Suprapubic skin (tissue), 4 donors: ENCODE measurements around the gene GRPEL1. TPM values are rescaled to one million over a fixed set of nuclear protein-coding genes. Genes with fewer than 3 reads are reported as not detected.

Experiments used
- DNase-seq, 2 donors: peaks; one replicate each; pipeline ENCODE4 v3.0.0-alpha.2; 2019; ENCODE audit warnings: low spot score in 2 of 2
- H3K27ac ChIP-seq: fragments of 200-600 bp; sonication (generic); one replicate; pipeline ENCODE4 v1.5.1; 2019
- H3K27me3 ChIP-seq: fragments of 200-600 bp; sonication (generic); one replicate; pipeline ENCODE4 v1.5.1; 2019
- H3K36me3 ChIP-seq: fragments of 200-600 bp; sonication (generic); one replicate; pipeline ENCODE4 v1.5.1; 2019
- H3K4me1 ChIP-seq: fragments of 200-600 bp; sonication (generic); one replicate; pipeline ENCODE4 v1.5.1; 2019
- H3K4me3 ChIP-seq: fragments of 200-600 bp; sonication (generic); one replicate; pipeline ENCODE4 v1.5.1; 2019; ENCODE audit warnings: mild to moderate bottlenecking
- H3K9me3 ChIP-seq: fragments of 200-600 bp; sonication (generic); one replicate; pipeline ENCODE4 v1.5.1; 2019
- CTCF ChIP-seq, 2 donors: fragments of 200-600 bp in 1 of 2; fragments of 450-650 bp in 1 of 2; sonication (generic) in 1 of 2; IDR thresholded peaks; one replicate each; pipeline ENCODE4 v1.5.1; 2016 to 2019; ENCODE audit warnings: antibody characterized with exemption in 2 of 2, mild to moderate bottlenecking in 1 of 2, moderate library complexity in 1 of 2
- EP300 ChIP-seq: sonication (generic); formaldehyde crosslinking; IDR thresholded peaks from one replicate; pipeline ENCODE4 v1.6.1; 2017; ENCODE audit warnings: antibody characterized with exemption
- POLR2A ChIP-seq, 2 donors: fragments of 450-650 bp; IDR thresholded peaks; one replicate each; pipeline ENCODE4 v1.6.1; 2017; ENCODE audit warnings: antibody characterized with exemption in 2 of 2, mild to moderate bottlenecking in 2 of 2, moderate library complexity in 2 of 2
- POLR2AphosphoS5 ChIP-seq, 3 donors: sonication (generic); formaldehyde crosslinking; IDR thresholded peaks; one replicate each; pipeline ENCODE4 v1.6.1; 2017; ENCODE audit warnings: antibody characterized with exemption in 3 of 3
- WGBS: methylation state at CpG from one replicate; pipeline ENCODE4 v1.1.5; 2018; 5-methylcytosine and 5-hydroxymethylcytosine counted together
- total RNA-seq, 4 donors: library from RNA; depleted of rRNA; stranded (reverse); fragments of >200 nt; gene quantifications; one replicate each; pipeline ENCODE4 v1.1.0, GENCODE V29; 2016

GRPEL1 gene
- total RNA-seq, 4 donors from 2014 or later, result 18.2 to 32.4 (median 25.3) TPM

GRCh38 chr4:7029212-7029611 is 38.7 kb downstream of the GRPEL1 start:
- H3K27ac ChIP-seq, result no peak overlapping the region
- 89% methylated on average over 12 of the region's 12 CpGs for WGBS
- DNase-seq, result peak in 1 of 2 donors; percentile 65
- no peaks in the 10 kb centered on the region for H3K4me1 ChIP-seq
- H3K4me3 ChIP-seq, result no peak overlapping the region
- no peaks in the 10 kb centered on the region for H3K9me3 ChIP-seq
- no peaks in the 10 kb centered on the region for H3K27me3 ChIP-seq
- TF ChIP-seq POLR2AphosphoS5 (IDR thresholded peaks at IDR 0.05) (no peak), EP300 (no peak), POLR2A (IDR thresholded peaks at IDR 0.05) (no peak), CTCF (IDR thresholded peaks at IDR 0.05) (no peak)
- peaks cover 73% of the 10 kb centered on the region for H3K36me3 ChIP-seq

- 90% methylated on average over 5 of the region's 5 CpGs for WGBS
- H3K27me3 ChIP-seq, result no peaks in the 10 kb centered on the region
- H3K4me3 ChIP-seq, result no peak overlapping the region
- peaks cover 84% of the 10 kb centered on the region for H3K36me3 ChIP-seq
- no peak for TF ChIP-seq EP300
- TF ChIP-seq POLR2A (IDR thresholded peaks at IDR 0.05), result no peak
- TF ChIP-seq CTCF (IDR thresholded peaks at IDR 0.05), result no peak
- TF ChIP-seq POLR2AphosphoS5 (IDR thresholded peaks at IDR 0.05), result no peak
- no peak overlapping the region for H3K27ac ChIP-seq
- no peaks in the 10 kb centered on the region for H3K9me3 ChIP-seq
- no peaks in the 10 kb centered on the region for H3K4me1 ChIP-seq
- DNase-seq, result no peak
Observed at GRCh38 chr4:7027913-7028312, 40.0 kb downstream of the GRPEL1 start.

- no peak overlapping the region for H3K27ac ChIP-seq
- TF ChIP-seq POLR2AphosphoS5 (IDR thresholded peaks at IDR 0.05) (no peak), EP300 (no peak)
- H3K4me3 ChIP-seq, result no peak overlapping the region
- H3K27me3 ChIP-seq, result no peaks in the 10 kb centered on the region
- H3K36me3 ChIP-seq, result peaks cover 82% of the 10 kb centered on the region
- no peaks in the 10 kb centered on the region for H3K9me3 ChIP-seq
- no peak for DNase-seq
- WGBS, result 94% methylated on average over 7 of the region's 7 CpGs
- no peaks in the 10 kb centered on the region for H3K4me1 ChIP-seq
Observed at GRCh38 chr4:7027284-7027683, 40.6 kb downstream of the GRPEL1 start.

GRCh38 chr4:7026107-7026506 is 41.8 kb downstream of the GRPEL1 start:
- H3K36me3 ChIP-seq, result peaks cover 78% of the 10 kb centered on the region
- no peaks in the 10 kb centered on the region for H3K9me3 ChIP-seq
- TF ChIP-seq POLR2A (IDR thresholded peaks at IDR 0.05) (no peak), CTCF (IDR thresholded peaks at IDR 0.05) (no peak), EP300 (no peak), POLR2AphosphoS5 (IDR thresholded peaks at IDR 0.05) (no peak)
- H3K4me1 ChIP-seq, result no peaks in the 10 kb centered on the region
- 91% methylated on average over 9 of the region's 9 CpGs for WGBS
- H3K27me3 ChIP-seq, result no peaks in the 10 kb centered on the region
- H3K27ac ChIP-seq, result no peak overlapping the region
- no peak for DNase-seq
- H3K4me3 ChIP-seq, result no peak overlapping the region

- Histone ChIP-seq H3K4me1 (no peaks in the 10 kb centered on the region), H3K4me3 (no peak overlapping the region), H3K27me3 (no peaks in the 10 kb centered on the region), H3K36me3 (peaks cover 76% of the 10 kb centered on the region), H3K9me3 (no peaks in the 10 kb centered on the region), H3K27ac (no peak overlapping the region)
- no peak for DNase-seq
- TF ChIP-seq EP300 (no peak), POLR2AphosphoS5 (IDR thresholded peaks at IDR 0.05) (no peak), POLR2A (IDR thresholded peaks at IDR 0.05) (no peak), CTCF (IDR thresholded peaks at IDR 0.05) (no peak)
- 91% methylated on average over 24 of the region's 28 CpGs for WGBS
Observed at GRCh38 chr4:7025040-7025602, 42.7 kb downstream of the GRPEL1 start.
